ENCODE data around the gene GATAD2A.

The GATAD2A gene

DNA sequence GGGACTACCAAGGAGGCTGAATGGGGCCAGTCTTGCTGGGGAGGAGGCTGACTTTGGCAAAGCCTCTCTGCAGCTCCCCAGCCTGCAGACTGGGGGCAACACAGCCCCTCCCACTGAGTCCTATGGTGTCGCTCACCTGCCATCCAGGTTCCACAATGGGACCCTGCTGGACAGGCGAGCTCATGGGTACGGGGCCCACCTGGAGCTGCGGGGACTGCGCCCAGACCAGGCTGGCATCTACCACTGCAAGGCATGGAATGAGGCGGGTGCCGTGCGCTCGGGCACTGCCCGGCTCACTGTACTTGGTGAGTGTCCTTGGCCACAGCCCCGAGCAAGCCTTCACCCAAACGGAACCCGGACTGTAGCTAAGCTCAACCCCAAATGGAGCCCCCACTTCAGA is 137.6 kb downstream of the GATAD2A start:
- TF ChIP-seq EZH2 (IDR thresholded peaks at IDR 0.05; ENCODE audit: borderline replicate concordance, low read depth, low read length, severe bottlenecking) (no peak), CTCF (IDR thresholded peaks at IDR 0.05; ENCODE audit: borderline replicate concordance, extremely low read depth, low read length, poor library complexity, severe bottlenecking) (no peak)
- H3K79me2 ChIP-seq (ENCODE audit: insufficient read depth, low read length) = no peaks in the 10 kb centered on the region
- no peak overlapping the region for H3K9ac ChIP-seq (ENCODE audit: low read depth, low read length)
- DNase-seq (no peak), ATAC-seq (ENCODE audit: insufficient read depth, low read depth) (no peak)
- H3K9me3 ChIP-seq (ENCODE audit: insufficient read depth, low read length, severe bottlenecking) = no peaks in the 10 kb centered on the region
- H3K4me3 ChIP-seq (ENCODE audit: low read depth in 1 of 2, low read length in 2 of 2) = no peak overlapping the region
- H3K36me3 ChIP-seq (ENCODE audit: insufficient read depth, low read length) = no peaks in the 10 kb centered on the region
- H4K20me1 ChIP-seq (ENCODE audit: insufficient read depth, low read length) = no peaks in the 10 kb centered on the region
- H3K27ac ChIP-seq (ENCODE audit: low read length) = no peak overlapping the region
- no peak overlapping the region for H3K4me2 ChIP-seq (ENCODE audit: insufficient read depth, low read length)
- no peak overlapping the region for H2AFZ ChIP-seq (ENCODE audit: low read depth, low read length)
- no peaks in the 10 kb centered on the region for H3K27me3 ChIP-seq (ENCODE audit: insufficient read depth, low read length, poor library complexity)
- H3K4me1 ChIP-seq (ENCODE audit: insufficient read depth, low read length) = no peaks in the 10 kb centered on the region

DNA sequence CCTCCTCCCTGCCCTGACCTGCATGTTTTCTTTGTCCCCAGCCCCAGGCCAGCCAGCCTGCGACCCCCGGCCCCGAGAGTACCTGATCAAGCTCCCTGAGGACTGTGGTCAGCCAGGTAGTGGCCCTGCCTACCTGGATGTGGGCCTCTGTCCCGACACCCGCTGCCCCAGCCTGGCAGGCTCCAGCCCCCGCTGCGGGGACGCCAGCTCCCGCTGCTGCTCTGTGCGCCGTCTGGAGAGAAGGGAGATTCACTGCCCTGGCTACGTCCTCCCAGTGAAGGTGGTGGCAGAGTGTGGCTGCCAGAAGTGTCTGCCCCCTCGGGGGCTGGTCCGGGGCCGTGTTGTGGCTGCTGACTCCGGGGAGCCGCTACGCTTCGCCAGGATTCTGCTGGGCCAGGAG is 138.2 kb downstream of the GATAD2A start:
- TF ChIP-seq EZH2 (IDR thresholded peaks at IDR 0.05; ENCODE audit: borderline replicate concordance, low read depth, low read length, severe bottlenecking) (no peak), CTCF (IDR thresholded peaks at IDR 0.05; ENCODE audit: borderline replicate concordance, extremely low read depth, low read length, poor library complexity, severe bottlenecking) (no peak)
- Histone ChIP-seq H3K9me3 (ENCODE audit: insufficient read depth, low read length, severe bottlenecking) (no peaks in the 10 kb centered on the region), H3K4me1 (ENCODE audit: insufficient read depth, low read length) (no peaks in the 10 kb centered on the region), H3K9ac (ENCODE audit: low read depth, low read length) (no peak overlapping the region), H3K27ac (ENCODE audit: low read length) (no peak overlapping the region), H3K4me3 (ENCODE audit: low read depth in 1 of 2, low read length in 2 of 2) (no peak overlapping the region), H3K36me3 (ENCODE audit: insufficient read depth, low read length) (no peaks in the 10 kb centered on the region), H3K4me2 (ENCODE audit: insufficient read depth, low read length) (no peak overlapping the region), H2AFZ (ENCODE audit: low read depth, low read length) (no peak overlapping the region), H3K79me2 (ENCODE audit: insufficient read depth, low read length) (no peaks in the 10 kb centered on the region), H3K27me3 (ENCODE audit: insufficient read depth, low read length, poor library complexity) (no peaks in the 10 kb centered on the region), H4K20me1 (ENCODE audit: insufficient read depth, low read length) (no peaks in the 10 kb centered on the region)
- no peak for DNase-seq
- ATAC-seq (ENCODE audit: insufficient read depth, low read depth) = no peak

DNA sequence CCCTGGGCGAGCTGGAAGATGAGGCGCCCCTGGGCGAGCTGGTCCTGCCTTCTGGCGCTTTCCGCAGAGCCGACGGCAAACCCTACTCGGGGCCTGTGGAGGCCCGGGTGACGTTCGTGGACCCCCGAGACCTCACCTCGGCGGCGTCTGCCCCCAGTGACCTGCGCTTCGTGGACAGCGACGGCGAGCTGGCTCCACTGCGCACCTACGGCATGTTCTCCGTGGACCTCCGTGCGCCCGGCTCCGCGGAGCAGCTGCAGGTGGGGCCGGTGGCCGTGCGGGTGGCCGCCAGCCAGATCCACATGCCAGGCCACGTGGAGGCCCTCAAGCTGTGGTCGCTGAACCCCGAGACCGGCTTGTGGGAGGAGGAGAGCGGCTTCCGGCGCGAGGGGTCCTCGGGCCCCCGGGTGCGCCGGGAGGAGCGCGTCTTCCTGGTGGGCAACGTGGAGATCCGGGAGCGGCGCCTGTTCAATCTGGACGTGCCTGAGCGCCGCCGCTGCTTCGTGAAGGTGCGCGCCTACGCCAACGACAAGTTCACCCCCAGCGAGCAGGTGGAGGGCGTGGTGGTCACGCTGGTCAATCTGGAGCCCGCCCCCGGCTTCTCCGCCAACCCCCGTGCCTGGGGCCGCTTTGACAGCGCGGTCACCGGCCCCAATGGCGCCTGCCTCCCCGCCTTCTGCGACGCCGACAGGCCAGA is 138.9 kb downstream of the GATAD2A start:
- no peak overlapping the region for H3K4me2 ChIP-seq (ENCODE audit: insufficient read depth, low read length)
- H3K4me1 ChIP-seq (ENCODE audit: insufficient read depth, low read length) = no peaks in the 10 kb centered on the region
- no peak overlapping the region for H3K9ac ChIP-seq (ENCODE audit: low read depth, low read length)
- no peaks in the 10 kb centered on the region for H3K9me3 ChIP-seq (ENCODE audit: insufficient read depth, low read length, severe bottlenecking)
- no peak for DNase-seq
- H3K79me2 ChIP-seq (ENCODE audit: insufficient read depth, low read length) = no peaks in the 10 kb centered on the region
- H2AFZ ChIP-seq (ENCODE audit: low read depth, low read length) = no peak overlapping the region
- TF ChIP-seq CTCF (IDR thresholded peaks at IDR 0.05; ENCODE audit: borderline replicate concordance, extremely low read depth, low read length, poor library complexity, severe bottlenecking) = no peak
- no peak for TF ChIP-seq EZH2 (IDR thresholded peaks at IDR 0.05; ENCODE audit: borderline replicate concordance, low read depth, low read length, severe bottlenecking)
- no peak overlapping the region for H3K27ac ChIP-seq (ENCODE audit: low read length)
- no peaks in the 10 kb centered on the region for H3K36me3 ChIP-seq (ENCODE audit: insufficient read depth, low read length)
- H4K20me1 ChIP-seq (ENCODE audit: insufficient read depth, low read length) = no peaks in the 10 kb centered on the region
- ATAC-seq (ENCODE audit: insufficient read depth, low read depth) = no peak
- no peaks in the 10 kb centered on the region for H3K27me3 ChIP-seq (ENCODE audit: insufficient read depth, low read length, poor library complexity)
- H3K4me3 ChIP-seq (ENCODE audit: low read depth in 1 of 2, low read length in 2 of 2) = no peak overlapping the region

Data from DND-41 (cell line).